HG02938 (cell line): ENCODE data around the gene C2orf68.
"Not testable (repeated sequence)": the region's sequence is repeated elsewhere in the genome, so short reads cannot be mapped to it uniquely, and the experiment has no call there.

Source experiments
- ATAC-seq: cut with Tn5 transposase; IDR thresholded peaks from one replicate; pipeline ENCODE4 v1.9.1; 2021; ENCODE audit warnings: mild to moderate bottlenecking, moderate library complexity; ENCODE audit not compliant: unreplicated experiment

The C2orf68 gene

GRCh38 chr2:85635011-85635410 lies 23.1 kb upstream of the C2orf68 start:
- no peak for ATAC-seq

GRCh38 chr2:85631316-85631715 lies 19.4 kb upstream of the C2orf68 start:
- ATAC-seq, result no peak

GRCh38 chr2:85628658-85629057 lies 16.8 kb upstream of the C2orf68 start:
- no peak for ATAC-seq

- no peak for ATAC-seq
Observed at GRCh38 chr2:85623991-85624390, 12.1 kb upstream of the C2orf68 start.

- no peak for ATAC-seq
Observed at GRCh38 chr2:85621338-85621737, 9.5 kb upstream of the C2orf68 start.

GRCh38 chr2:85619617-85620016 lies 7.8 kb upstream of the C2orf68 start:
- no peak for ATAC-seq

GRCh38 chr2:85617723-85618122 lies 5.9 kb upstream of the C2orf68 start:
- ATAC-seq, result not testable (repeated sequence)

GRCh38 chr2:85615413-85615728 lies 3.5 kb upstream of the C2orf68 start:
- no peak for ATAC-seq

- ATAC-seq, result not testable (repeated sequence)
Observed at GRCh38 chr2:85614757-85615156, 2.9 kb upstream of the C2orf68 start.

- no peak for ATAC-seq
Observed at GRCh38 chr2:85613717-85614515, 2.0 kb upstream of the C2orf68 start.

GRCh38 chr2:85611217-85611704 lies 605 bp downstream of the C2orf68 start:
- ATAC-seq, result peak; percentile 9

GRCh38 chr2:85607268-85608215 lies 4.3 kb downstream of the C2orf68 start:
- no peak for ATAC-seq

GRCh38 chr2:85606116-85606455 lies 5.8 kb downstream of the C2orf68 start:
- ATAC-seq, result no peak

GRCh38 chr2:85605406-85606115 lies 6.3 kb downstream of the C2orf68 start:
- no peak for ATAC-seq

- ATAC-seq, result no peak
Observed at GRCh38 chr2:85604568-85605339, 7.1 kb downstream of the C2orf68 start.

GRCh38 chr2:85604133-85604444 lies 7.8 kb downstream of the C2orf68 start:
- ATAC-seq, result not testable (repeated sequence)

- peak; percentile 89 for ATAC-seq
Observed at GRCh38 chr2:85602476-85603234, 9.2 kb downstream of the C2orf68 start, which contains the start of gene TMEM150A. Gene TMEM150A (minus strand): TSS chr2:85602698. CDS start chr2:85601948, 750 bp downstream.

- ATAC-seq, result peak; percentile 39
Observed at GRCh38 chr2:85601771-85602475, 9.9 kb downstream of the C2orf68 start.
